ENCODE measurements around the gene ZNF407.

ZNF407 gene

GRCh38 chr18:74589021-74589420 is 8.6 kb upstream of the ZNF407 start:
- no peak for DNase-seq (ENCODE audit: low spot score)

GRCh38 chr18:74589811-74590210 is 7.9 kb upstream of the ZNF407 start:
- DNase-seq (ENCODE audit: low spot score), result no peak

GRCh38 chr18:74590671-74591070 is 7.0 kb upstream of the ZNF407 start:
- no peak for DNase-seq (ENCODE audit: low spot score)

GRCh38 chr18:74595431-74595830 is 2.2 kb upstream of the ZNF407 start:
- no peak for DNase-seq (ENCODE audit: low spot score)

- DNase-seq (ENCODE audit: low spot score), result peak; percentile 67
These were observed 522 bp upstream of the ZNF407 start for GRCh38 chr18:74597034-74597661.

- peak; percentile 60 for DNase-seq (ENCODE audit: low spot score)
These were observed 806 bp downstream of the ZNF407 start for GRCh38 chr18:74598350-74599001.

GRCh38 chr18:74604361-74604760 is 6.7 kb downstream of the ZNF407 start:
- DNase-seq (ENCODE audit: low spot score), result no peak

GRCh38 chr18:74604774-74605173 is 7.1 kb downstream of the ZNF407 start:
- no peak for DNase-seq (ENCODE audit: low spot score)

GRCh38 chr18:74608681-74609080 is 11.0 kb downstream of the ZNF407 start:
- no peak for DNase-seq (ENCODE audit: low spot score)

GRCh38 chr18:74609535-74609934 is 11.9 kb downstream of the ZNF407 start:
- no peak for DNase-seq (ENCODE audit: low spot score)

GRCh38 chr18:74610051-74610615 is 12.5 kb downstream of the ZNF407 start:
- DNase-seq (ENCODE audit: low spot score), result no peak

GRCh38 chr18:74610860-74611259 is 13.2 kb downstream of the ZNF407 start:
- no peak for DNase-seq (ENCODE audit: low spot score)

- DNase-seq (ENCODE audit: low spot score), result no peak
These were observed 14.1 kb downstream of the ZNF407 start for GRCh38 chr18:74611765-74612164.

GRCh38 chr18:74613381-74613780 is 15.7 kb downstream of the ZNF407 start:
- no peak for DNase-seq (ENCODE audit: low spot score)

- no peak for DNase-seq (ENCODE audit: low spot score)
These were observed 18.8 kb downstream of the ZNF407 start for GRCh38 chr18:74616494-74616893.

- DNase-seq (ENCODE audit: low spot score), result no peak
These were observed 19.8 kb downstream of the ZNF407 start for GRCh38 chr18:74617486-74617885.

GRCh38 chr18:74622072-74622471 is 24.4 kb downstream of the ZNF407 start:
- DNase-seq (ENCODE audit: low spot score), result no peak

- DNase-seq (ENCODE audit: low spot score), result no peak
These were observed 25.6 kb downstream of the ZNF407 start for GRCh38 chr18:74623047-74623816.

- no peak for DNase-seq (ENCODE audit: low spot score)
These were observed 26.8 kb downstream of the ZNF407 start for GRCh38 chr18:74624466-74624865.

- no peak for DNase-seq (ENCODE audit: low spot score)
These were observed 27.5 kb downstream of the ZNF407 start for GRCh38 chr18:74625157-74625556.

- no peak for DNase-seq (ENCODE audit: low spot score)
These were observed 28.6 kb downstream of the ZNF407 start for GRCh38 chr18:74626049-74626874.

GRCh38 chr18:74630804-74631203 is 33.1 kb downstream of the ZNF407 start:
- no peak for DNase-seq (ENCODE audit: low spot score)

All from iPS-NIHi11 (cell line).